ENCODE data around the gene A3GALT2.

The A3GALT2 gene

GRCh38 chr1:33349778-33350610 lies 29.1 kb upstream of the A3GALT2 start:
- peak; percentile 94 for DNase-seq

- peak; percentile 73 for DNase-seq
Measured at GRCh38 chr1:33349081-33349759, 28.3 kb upstream of the A3GALT2 start.

- peak; percentile 49 for DNase-seq
Measured at GRCh38 chr1:33348676-33349080, 27.8 kb upstream of the A3GALT2 start.

- DNase-seq, result no peak
Measured at GRCh38 chr1:33348194-33348593, 27.3 kb upstream of the A3GALT2 start.

GRCh38 chr1:33347650-33347992 lies 26.7 kb upstream of the A3GALT2 start:
- DNase-seq, result no peak

- no peak for DNase-seq
Measured at GRCh38 chr1:33346927-33347649, 26.2 kb upstream of the A3GALT2 start.

- DNase-seq, result no peak
Measured at GRCh38 chr1:33346533-33346926, 25.6 kb upstream of the A3GALT2 start.

- no peak for DNase-seq
Measured at GRCh38 chr1:33344896-33345560, 24.1 kb upstream of the A3GALT2 start.

GRCh38 chr1:33343539-33343938 lies 22.6 kb upstream of the A3GALT2 start:
- DNase-seq, result no peak

- peak; percentile 92 for DNase-seq
Measured at GRCh38 chr1:33342041-33342723, 21.3 kb upstream of the A3GALT2 start.

GRCh38 chr1:33341190-33341589 lies 20.3 kb upstream of the A3GALT2 start:
- DNase-seq, result no peak

GRCh38 chr1:33339413-33339812 lies 18.5 kb upstream of the A3GALT2 start:
- DNase-seq, result no peak

GRCh38 chr1:33338440-33339211 lies 17.7 kb upstream of the A3GALT2 start:
- peak; percentile 87 for DNase-seq

- DNase-seq, result no peak
Measured at GRCh38 chr1:33338048-33338439, 17.1 kb upstream of the A3GALT2 start.

- peak; percentile 51 for DNase-seq
Measured at GRCh38 chr1:33337441-33337840, 16.5 kb upstream of the A3GALT2 start.

GRCh38 chr1:33336580-33336979 lies 15.7 kb upstream of the A3GALT2 start:
- DNase-seq, result no peak

- DNase-seq, result no peak
Measured at GRCh38 chr1:33335020-33335419, 14.1 kb upstream of the A3GALT2 start.

- DNase-seq, result no peak
Measured at GRCh38 chr1:33334081-33334552, 13.2 kb upstream of the A3GALT2 start.

GRCh38 chr1:33332881-33333280 lies 12.0 kb upstream of the A3GALT2 start:
- no peak for DNase-seq

- DNase-seq, result no peak
Measured at GRCh38 chr1:33332357-33332789, 11.5 kb upstream of the A3GALT2 start.

All from eye (tissue), 1 donor.